Activated T-cell treated with anti-CD3 and anti-CD28 coated beads, Interleukin-2, amount 50 U/mL, for 72 hours (primary cell): Measurements from ENCODE around the gene ELANE. TPM values are rescaled to one million over a fixed set of nuclear protein-coding genes. Genes with fewer than 3 reads are reported as not detected.
"Not testable (repeated sequence)": the region's sequence is repeated elsewhere in the genome, so short reads cannot be mapped to it uniquely, and the experiment has no call there.

Source experiments
- ATAC-seq, 2 donors: fragments of 150-1000 bp; cut with Tn5 transposase; replicated peaks in 1 of 2; 2 replicates each; pipeline ENCODE4 v1.10.0; 2021; ENCODE audit warnings: moderate library complexity in 2 of 2, mild to moderate bottlenecking in 1 of 2
- DNase-seq, 2 donors: peaks; one replicate each; pipeline ENCODE4 v3.0.0; 2021 to 2022; ENCODE audit warnings: mixed read lengths in 1 of 2
- H3K27ac Mint-ChIP-seq: one replicate; pipeline ENCODE4 v1.8.0; 2022; ENCODE audit warnings: mild to moderate bottlenecking, moderate library complexity, mixed read lengths
- H3K27me3 Mint-ChIP-seq: one replicate; pipeline ENCODE4 v1.8.0; 2022; ENCODE audit warnings: low read depth, mixed read lengths
- H3K36me3 Mint-ChIP-seq, 2 donors: one replicate each; pipeline ENCODE4 v1.8.0; 2022; ENCODE audit warnings: mixed read lengths in 2 of 2, mild to moderate bottlenecking in 1 of 2; ENCODE audit not compliant: insufficient read depth in 2 of 2
- H3K4me1 Mint-ChIP-seq: one replicate; pipeline ENCODE4 v1.8.0; 2022; ENCODE audit warnings: low read depth, mixed read lengths
- H3K4me3 Mint-ChIP-seq, 2 donors: one replicate each; pipeline ENCODE4 v1.8.0; 2022; ENCODE audit warnings: mild to moderate bottlenecking in 2 of 2, mixed read lengths in 2 of 2, moderate library complexity in 2 of 2
- H3K9me3 Mint-ChIP-seq, 2 donors: one replicate each; pipeline ENCODE4 v1.8.0; 2022; ENCODE audit warnings: mixed read lengths in 2 of 2
- total RNA-seq, 2 donors: library from RNA; stranded (reverse); gene quantifications; one replicate each; pipeline ENCODE4 v1.2.3, GENCODE V29; 2022

ELANE gene
- total RNA-seq, 2 donors from 2014 or later, result not detected

DNA sequence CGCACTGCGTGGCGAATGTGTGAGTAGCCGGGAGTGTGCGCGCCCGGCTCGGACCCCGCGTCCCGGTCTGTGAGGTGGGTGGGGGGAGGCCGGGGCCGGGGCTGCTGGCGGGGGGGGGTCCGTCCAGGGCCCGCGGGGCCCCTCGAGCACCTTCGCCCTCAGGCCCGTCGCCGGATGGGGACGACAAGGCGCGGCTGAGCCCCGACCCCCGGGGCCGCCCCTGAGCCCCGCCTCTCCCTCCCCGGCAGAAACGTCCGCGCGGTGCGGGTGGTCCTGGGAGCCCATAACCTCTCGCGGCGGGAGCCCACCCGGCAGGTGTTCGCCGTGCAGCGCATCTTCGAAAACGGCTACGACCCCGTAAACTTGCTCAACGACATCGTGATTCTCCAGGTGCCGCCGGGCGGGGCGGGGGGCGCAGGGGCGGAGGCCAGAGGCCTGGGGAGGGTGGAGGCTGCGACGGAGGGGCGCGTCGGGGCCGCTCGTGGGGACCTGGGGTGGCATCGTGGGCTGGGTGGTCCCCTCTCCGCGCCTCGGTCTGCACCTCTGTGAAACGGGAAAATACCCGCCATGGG is 997 bp downstream of the ELANE start:
- Mint-ChIP-seq H3K36me3 (no peaks in the 10 kb centered on the region), H3K4me3 (no peak overlapping the region), H3K9me3 (no peaks in the 10 kb centered on the region), H3K4me1 (no peaks in the 10 kb centered on the region), H3K27ac (no peak overlapping the region), H3K27me3 (peaks cover under 1% of the 10 kb centered on the region)
- ATAC-seq (no peak), DNase-seq (no peak)

DNA sequence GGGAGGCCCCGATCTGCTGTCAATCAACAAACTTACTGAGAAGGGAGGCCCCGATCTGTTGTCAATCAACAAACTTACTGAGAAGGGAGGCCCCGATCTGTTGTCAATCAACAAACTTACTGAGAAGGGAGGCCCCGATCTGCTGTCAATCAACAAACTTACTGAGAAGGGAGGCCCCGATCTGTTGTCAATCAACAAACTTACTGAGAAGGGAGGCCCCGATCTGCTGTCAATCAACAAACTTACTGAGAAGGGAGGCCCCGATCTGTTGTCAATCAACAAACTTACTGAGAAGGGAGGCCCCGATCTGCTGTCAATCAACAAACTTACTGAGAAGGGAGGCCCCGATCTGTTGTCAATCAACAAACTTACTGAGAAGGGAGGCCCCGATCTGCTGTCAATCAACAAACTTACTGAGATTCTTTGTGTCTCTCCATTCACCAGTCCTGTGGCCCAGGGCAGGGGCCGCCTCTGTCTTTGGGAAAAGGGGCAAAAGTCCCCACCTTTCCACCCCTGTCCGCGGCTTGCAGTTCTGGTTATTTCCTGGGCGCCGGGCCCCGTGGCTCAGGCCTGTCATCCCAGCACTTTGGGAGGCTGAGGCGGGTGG is 1.6 kb downstream of the ELANE start:
- not testable (repeated sequence) for DNase-seq, H3K27ac Mint-ChIP-seq, H3K4me3 Mint-ChIP-seq, H3K4me1 Mint-ChIP-seq, H3K36me3 Mint-ChIP-seq, H3K27me3 Mint-ChIP-seq, ATAC-seq, H3K9me3 Mint-ChIP-seq

DNA sequence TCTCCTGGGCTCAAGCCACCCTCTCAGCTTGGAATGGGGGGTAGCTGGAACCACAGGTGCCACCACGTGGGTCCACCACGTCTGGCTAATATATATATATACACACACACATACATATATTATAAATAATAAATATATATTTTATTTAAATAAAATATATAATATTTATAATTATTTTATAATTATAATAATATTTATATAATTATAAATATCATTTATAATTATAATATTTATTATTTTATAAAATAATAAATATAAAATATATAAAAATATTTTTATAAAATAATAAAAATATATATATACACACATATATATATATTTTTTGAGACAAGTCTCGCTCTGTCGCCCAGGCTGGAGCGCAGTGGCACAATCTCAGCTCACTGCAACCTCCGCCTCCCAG is 2.4 kb downstream of the ELANE start:
- no peak for DNase-seq
- Mint-ChIP-seq H3K27me3 (peaks cover 5% of the 10 kb centered on the region), H3K4me3 (no peak overlapping the region), H3K9me3 (no peaks in the 10 kb centered on the region), H3K4me1 (no peaks in the 10 kb centered on the region), H3K27ac (no peak overlapping the region), H3K36me3 (no peaks in the 10 kb centered on the region)
- ATAC-seq, result no peak

DNA sequence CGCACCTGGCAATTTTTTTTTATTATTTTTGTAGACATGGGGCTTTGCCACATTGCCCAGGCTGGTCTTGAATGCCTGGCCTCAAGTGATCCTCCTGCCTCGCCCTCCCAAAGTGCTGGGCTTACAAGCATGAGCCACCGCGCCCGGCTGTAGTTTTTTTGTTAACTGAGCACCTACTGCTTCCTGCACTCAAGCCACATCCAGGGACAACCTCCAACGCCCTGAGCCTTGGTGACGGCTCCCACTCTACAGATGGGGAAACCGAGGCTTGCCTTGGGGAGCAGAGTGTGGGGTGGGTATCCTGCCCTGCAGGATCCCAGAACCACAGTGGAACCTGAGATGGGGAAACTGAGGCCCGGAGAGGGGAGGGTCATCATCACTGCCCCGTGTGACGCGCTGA is 3.0 kb downstream of the ELANE start:
- H3K4me1 Mint-ChIP-seq, result no peaks in the 10 kb centered on the region
- H3K9me3 Mint-ChIP-seq, result no peaks in the 10 kb centered on the region
- no peaks in the 10 kb centered on the region for H3K36me3 Mint-ChIP-seq
- peaks cover 5% of the 10 kb centered on the region for H3K27me3 Mint-ChIP-seq
- no peak overlapping the region for H3K27ac Mint-ChIP-seq
- ATAC-seq, result no peak
- no peak overlapping the region for H3K4me3 Mint-ChIP-seq
- no peak for DNase-seq

DNA sequence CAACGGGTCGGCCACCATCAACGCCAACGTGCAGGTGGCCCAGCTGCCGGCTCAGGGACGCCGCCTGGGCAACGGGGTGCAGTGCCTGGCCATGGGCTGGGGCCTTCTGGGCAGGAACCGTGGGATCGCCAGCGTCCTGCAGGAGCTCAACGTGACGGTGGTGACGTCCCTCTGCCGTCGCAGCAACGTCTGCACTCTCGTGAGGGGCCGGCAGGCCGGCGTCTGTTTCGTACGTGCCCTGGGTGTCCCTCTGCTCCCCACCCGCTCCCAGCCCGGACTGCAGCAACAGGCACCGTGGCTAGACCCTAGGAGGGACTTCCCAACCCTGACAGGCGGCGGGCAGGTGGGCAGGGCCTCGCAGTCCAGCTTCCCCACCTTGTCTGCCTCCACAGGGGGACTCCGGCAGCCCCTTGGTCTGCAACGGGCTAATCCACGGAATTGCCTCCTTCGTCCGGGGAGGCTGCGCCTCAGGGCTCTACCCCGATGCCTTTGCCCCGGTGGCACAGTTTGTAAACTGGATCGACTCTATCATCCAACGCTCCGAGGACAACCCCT is 3.5 kb downstream of the ELANE start:
- H3K9me3 Mint-ChIP-seq, result no peaks in the 10 kb centered on the region

DNA sequence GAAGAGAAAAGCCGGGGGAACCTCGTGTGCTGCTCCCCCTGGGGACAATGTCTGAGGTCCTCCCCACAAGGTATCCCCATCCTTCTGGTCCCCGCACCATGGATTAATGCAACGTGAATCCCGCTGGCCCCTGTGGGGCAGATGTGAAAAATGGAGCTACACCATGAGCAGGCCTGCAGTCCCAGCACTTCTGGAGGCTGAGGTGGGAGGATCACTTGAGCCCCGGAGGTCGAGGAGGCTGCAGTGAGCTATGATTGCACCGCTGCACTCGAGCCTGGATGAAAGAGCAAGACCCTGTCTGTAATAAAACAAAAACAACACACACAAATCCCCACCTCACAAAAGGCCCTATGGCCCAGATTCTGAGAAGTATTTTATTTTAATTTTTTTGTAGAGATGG is 6.2 kb downstream of the ELANE start:
- ATAC-seq, result no peak
- Mint-ChIP-seq H3K36me3 (no peaks in the 10 kb centered on the region), H3K27me3 (peaks cover 5% of the 10 kb centered on the region), H3K4me3 (no peak overlapping the region), H3K9me3 (no peaks in the 10 kb centered on the region), H3K27ac (no peak overlapping the region), H3K4me1 (peaks cover 9% of the 10 kb centered on the region)
- DNase-seq, result no peak

More for the DNA sequence above, 3.5 kb downstream of the ELANE start:
- Mint-ChIP-seq H3K27me3 (peaks cover 5% of the 10 kb centered on the region), H3K4me1 (no peaks in the 10 kb centered on the region), H3K4me3 (no peak overlapping the region), H3K36me3 (no peaks in the 10 kb centered on the region), H3K27ac (no peak overlapping the region)
- no peak for DNase-seq
- no peak for ATAC-seq

DNA sequence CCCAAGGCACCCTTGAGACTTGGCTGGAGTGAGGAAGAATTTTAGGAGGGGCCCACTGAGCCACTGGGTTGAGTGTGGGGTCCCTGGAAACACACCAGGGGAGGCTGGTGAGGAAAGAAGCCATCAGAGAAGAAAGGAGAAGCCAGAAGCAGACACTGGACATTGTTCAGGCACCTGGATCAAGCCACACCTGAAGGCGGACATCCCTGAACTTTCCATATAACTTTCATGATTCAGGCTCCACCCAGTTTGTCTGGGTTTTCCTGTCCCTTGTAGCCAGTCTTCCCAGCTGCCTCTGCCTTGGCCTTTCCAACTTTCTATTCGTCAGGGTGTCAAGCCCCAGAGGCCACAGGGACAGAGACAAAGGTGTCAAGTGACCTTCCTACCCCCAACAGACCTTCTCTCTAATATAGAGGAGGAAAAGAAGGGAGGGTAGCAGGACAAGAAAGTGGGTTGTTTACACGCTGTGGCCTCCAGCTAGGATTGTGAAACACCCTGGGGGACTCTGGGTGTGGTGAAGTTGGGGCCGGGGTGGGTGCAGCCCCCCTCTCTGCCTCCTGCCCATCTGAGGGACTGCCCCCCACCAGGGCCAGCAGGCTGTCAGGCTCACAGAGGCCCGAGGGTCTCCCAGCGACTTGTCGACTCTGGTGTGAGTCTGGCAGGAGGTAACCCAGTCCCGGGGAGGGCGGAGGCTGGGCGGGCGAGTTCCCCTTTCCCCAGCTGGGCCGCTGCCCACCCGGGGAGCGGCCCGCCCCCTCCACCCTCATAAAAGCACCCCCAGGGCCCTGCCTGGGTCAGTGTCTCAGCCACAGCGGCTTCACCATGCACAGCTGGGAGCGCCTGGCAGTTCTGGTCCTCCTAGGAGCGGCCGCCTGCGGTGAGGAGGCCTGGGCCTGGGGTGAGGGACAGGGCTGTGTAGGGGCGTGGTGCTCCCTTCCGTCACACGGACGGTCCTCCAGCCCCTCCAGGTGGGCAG is 7.1 kb downstream of the ELANE start, which contains the start of gene CFD:
Gene CFD, plus strand, starts transcription at position 797 of the 976 bp plus-strand sequence. Its CDS starts 26 bp downstream, at position 823.
- Mint-ChIP-seq H3K27ac (no peak within 1 kb of the TSS), H3K4me1 (peaks cover 15% of the 10 kb centered on the region), H3K36me3 (no peaks in the 10 kb centered on the region), H3K27me3 (peaks cover 5% of the 10 kb centered on the region), H3K9me3 (no peaks in the 10 kb centered on the region), H3K4me3 (peak within 1 kb of the TSS; percentile 61 to 62)
- ATAC-seq, result no peak
- DNase-seq, result no peak

DNA sequence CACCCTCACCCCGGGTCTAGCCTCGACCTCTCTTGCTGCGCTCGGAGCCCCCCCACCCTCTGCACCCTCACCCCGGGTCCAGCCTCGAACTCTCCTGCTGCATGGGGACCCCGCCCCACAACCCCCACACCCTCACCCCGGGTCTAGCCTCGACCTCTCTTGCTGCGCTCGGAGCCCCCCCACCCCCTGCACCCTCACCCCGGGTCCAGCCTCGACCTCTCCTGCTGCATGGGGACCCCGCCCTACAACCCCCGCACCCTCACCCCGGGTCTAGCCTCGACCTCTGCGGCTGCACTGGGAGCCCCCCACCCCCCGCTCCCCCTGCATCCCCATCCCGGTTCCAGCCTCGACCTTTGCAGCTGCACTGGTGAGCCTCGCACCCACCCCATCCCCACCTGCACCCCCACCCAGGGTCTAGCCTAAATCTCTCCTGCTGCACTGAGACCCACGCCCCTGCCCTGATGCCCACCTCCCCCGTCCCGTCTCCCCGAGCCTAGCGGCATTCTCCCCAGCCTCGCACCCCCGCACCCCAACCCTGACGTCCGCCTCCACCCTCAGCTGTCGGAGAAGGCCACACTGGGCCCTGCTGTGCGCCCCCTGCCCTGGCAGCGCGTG is 9.1 kb downstream of the ELANE start:
- no peak overlapping the region for H3K27ac Mint-ChIP-seq

DNA sequence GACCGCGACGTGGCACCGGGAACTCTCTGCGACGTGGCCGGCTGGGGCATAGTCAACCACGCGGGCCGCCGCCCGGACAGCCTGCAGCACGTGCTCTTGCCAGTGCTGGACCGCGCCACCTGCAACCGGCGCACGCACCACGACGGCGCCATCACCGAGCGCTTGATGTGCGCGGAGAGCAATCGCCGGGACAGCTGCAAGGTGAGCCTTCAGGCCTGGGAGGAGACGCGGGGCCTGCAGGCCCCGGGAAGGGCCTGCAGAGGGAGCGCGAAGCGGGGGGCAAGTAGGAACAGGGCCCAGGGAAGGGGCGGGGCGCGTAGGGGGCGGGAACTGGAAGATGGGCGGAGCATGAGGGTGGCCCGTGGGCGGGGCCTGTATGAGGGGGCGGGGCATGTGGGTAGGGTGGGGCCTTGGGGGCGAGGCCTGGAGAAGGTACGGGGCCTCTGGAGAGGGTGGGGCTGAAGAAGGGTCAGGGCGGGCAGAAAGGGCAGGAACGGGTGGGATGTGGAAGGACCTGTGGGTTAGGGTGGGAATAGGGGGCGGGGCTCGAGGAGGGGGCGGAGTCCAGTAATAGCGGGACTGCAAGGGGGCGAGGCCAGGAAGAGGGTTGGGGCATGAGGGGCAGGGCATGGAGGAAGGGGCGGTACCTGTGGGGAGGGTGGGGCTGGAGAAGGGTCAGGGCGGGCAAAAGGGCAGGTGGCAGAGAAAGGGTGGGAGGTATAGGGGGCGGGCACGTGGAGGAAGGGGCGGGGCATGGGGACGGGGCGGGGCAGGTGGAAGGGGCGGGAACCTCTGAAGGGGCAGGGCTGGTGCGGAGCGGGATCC is 9.9 kb downstream of the ELANE start:
- ATAC-seq, result peak; percentile 72
- Mint-ChIP-seq H3K27me3 (peaks cover 5% of the 10 kb centered on the region), H3K27ac (no peak overlapping the region), H3K4me3 (peak overlapping the region; percentile 51 to 76), H3K4me1 (peaks cover 15% of the 10 kb centered on the region), H3K9me3 (no peaks in the 10 kb centered on the region), H3K36me3 (no peaks in the 10 kb centered on the region)
- DNase-seq, result peak; percentile 80 to 81

More for the DNA sequence above, 9.1 kb downstream of the ELANE start:
- H3K4me3 Mint-ChIP-seq, result peak overlapping the region; percentile 51 to 61
- DNase-seq (no peak), ATAC-seq (no peak)
- H3K9me3 Mint-ChIP-seq, result no peaks in the 10 kb centered on the region
- peaks cover 5% of the 10 kb centered on the region for H3K27me3 Mint-ChIP-seq
- no peaks in the 10 kb centered on the region for H3K36me3 Mint-ChIP-seq
- H3K4me1 Mint-ChIP-seq, result peaks cover 15% of the 10 kb centered on the region

DNA sequence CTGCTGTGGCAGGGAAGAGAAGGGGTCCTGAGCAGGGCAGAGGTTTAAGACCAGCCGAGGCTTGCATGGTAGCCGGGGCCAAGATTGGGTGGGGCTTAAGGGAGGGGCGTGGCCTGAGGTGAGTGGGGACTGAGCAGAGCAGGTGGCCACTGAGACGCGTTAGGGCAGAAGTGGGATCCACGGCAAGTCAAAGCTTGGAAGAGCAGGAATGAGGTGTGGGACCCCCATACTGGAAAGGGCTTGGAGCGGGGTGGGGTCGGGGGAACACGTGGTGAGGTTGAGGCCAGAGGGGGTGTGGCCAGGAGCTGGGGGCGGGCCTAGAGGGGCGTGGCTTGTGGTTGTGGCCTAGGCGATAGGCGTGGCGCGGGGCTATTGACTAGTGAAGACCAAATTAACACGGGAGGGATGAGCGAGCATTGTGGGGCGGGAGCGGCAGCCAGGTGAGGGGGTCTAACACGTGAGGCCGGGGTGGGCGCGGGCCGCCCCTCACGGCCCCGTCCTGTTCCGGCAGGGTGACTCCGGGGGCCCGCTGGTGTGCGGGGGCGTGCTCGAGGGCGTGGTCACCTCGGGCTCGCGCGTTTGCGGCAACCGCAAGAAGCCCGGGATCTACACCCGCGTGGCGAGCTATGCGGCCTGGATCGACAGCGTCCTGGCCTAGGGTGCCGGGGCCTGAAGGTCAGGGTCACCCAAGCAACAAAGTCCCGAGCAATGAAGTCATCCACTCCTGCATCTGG is 10.6 kb downstream of the ELANE start:
- Mint-ChIP-seq H3K27me3 (peaks cover 5% of the 10 kb centered on the region), H3K9me3 (no peaks in the 10 kb centered on the region), H3K27ac (peak overlapping the region; percentile 7), H3K4me3 (peak overlapping the region; percentile 51 to 76), H3K36me3 (peaks cover 0 to 2% of the 10 kb centered on the region in 2 donors), H3K4me1 (peaks cover 15% of the 10 kb centered on the region)
- DNase-seq (peak; percentile 86 to 88), ATAC-seq (peak; percentile 59 to 65)

DNA sequence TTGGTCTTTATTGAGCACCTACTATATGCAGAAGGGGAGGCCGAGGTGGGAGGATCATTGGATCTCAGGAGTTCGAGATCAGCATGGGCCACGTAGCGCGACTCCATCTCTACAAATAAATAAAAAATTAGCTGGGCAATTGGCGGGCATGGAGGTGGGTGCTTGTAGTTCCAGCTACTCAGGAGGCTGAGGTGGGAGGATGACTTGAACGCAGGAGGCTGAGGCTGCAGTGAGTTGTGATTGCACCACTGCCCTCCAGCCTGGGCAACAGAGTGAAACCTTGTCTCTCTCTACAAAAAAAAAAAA is 11.2 kb downstream of the ELANE start:
- ATAC-seq, result no peak

More for the DNA sequence above, 11.2 kb downstream of the ELANE start:
- Mint-ChIP-seq H3K27ac (peak overlapping the region; percentile 55), H3K27me3 (peaks cover 2% of the 10 kb centered on the region), H3K9me3 (no peaks in the 10 kb centered on the region), H3K4me3 (peak overlapping the region; percentile 51 to 76), H3K4me1 (peaks cover 15% of the 10 kb centered on the region), H3K36me3 (peaks cover 0 to 2% of the 10 kb centered on the region in 2 donors)
- DNase-seq, result no peak
